ENCODE data around the gene FOXC1.

DNA sequence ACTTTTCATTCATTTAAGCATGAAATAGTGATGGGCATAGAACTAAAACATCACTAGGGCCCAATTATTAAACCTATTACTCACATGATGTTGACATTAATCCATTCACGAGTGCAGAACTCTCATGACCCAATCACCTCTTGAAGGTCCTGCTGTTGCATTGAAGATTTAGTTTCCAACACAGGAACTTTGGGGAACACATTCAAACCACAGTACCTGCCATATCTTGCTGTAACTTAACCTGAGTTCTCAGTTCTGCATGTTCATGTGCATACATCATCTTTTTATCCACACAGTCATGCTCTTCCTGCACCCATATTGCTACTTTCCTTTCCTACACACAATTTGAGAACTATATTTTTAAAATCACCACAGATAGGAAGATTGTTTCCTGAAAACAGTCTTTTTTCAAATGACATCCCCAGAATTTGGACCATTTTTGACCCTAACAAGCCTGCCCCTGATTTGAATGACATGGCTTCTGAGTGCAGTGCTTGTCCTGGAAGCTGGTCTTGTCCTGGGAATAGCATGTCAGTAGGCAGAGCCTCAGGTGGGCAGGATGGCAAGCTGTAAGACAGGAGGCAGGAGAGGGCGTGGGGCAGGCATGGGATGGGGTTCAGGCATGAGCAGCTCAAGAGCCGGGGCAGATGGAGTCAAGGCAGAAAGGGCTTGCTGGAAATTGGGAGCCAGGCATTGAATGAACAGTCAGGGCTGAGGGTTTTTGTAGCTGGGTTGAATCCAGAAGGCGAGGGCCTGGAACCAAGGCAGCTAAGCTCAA lies 49.2 kb upstream of the FOXC1 start:
- no peak for TF ChIP-seq SIN3A (IDR thresholded peaks at IDR 0.05; ENCODE audit: borderline replicate concordance, low read depth, low read length)
- TF ChIP-seq, protein P1, sequence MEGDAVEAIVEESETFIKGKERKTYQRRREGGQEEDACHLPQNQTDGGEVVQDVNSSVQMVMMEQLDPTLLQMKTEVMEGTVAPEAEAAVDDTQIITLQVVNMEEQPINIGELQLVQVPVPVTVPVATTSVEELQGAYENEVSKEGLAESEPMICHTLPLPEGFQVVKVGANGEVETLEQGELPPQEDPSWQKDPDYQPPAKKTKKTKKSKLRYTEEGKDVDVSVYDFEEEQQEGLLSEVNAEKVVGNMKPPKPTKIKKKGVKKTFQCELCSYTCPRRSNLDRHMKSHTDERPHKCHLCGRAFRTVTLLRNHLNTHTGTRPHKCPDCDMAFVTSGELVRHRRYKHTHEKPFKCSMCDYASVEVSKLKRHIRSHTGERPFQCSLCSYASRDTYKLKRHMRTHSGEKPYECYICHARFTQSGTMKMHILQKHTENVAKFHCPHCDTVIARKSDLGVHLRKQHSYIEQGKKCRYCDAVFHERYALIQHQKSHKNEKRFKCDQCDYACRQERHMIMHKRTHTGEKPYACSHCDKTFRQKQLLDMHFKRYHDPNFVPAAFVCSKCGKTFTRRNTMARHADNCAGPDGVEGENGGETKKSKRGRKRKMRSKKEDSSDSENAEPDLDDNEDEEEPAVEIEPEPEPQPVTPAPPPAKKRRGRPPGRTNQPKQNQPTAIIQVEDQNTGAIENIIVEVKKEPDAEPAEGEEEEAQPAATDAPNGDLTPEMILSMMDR (IDR thresholded peaks at IDR 0.05), result no peak
- TF ChIP-seq POLR2AphosphoS5 (IDR thresholded peaks at IDR 0.05; ENCODE audit: low read depth, low read length), result no peak
- no peak for TF ChIP-seq ELF1 (IDR thresholded peaks at IDR 0.05)
- no peak for TF ChIP-seq EP300 (IDR thresholded peaks at IDR 0.05; ENCODE audit: borderline replicate concordance in 1 of 2, low read depth in 1 of 2, low read length in 1 of 2)
- no peak for TF ChIP-seq JUND (IDR thresholded peaks at IDR 0.05)
- TF ChIP-seq, protein P2, sequence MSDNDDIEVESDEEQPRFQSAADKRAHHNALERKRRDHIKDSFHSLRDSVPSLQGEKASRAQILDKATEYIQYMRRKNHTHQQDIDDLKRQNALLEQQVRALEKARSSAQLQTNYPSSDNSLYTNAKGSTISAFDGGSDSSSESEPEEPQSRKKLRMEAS (IDR thresholded peaks at IDR 0.05; ENCODE audit: low read depth), result no peak
- TF ChIP-seq, protein P3, sequence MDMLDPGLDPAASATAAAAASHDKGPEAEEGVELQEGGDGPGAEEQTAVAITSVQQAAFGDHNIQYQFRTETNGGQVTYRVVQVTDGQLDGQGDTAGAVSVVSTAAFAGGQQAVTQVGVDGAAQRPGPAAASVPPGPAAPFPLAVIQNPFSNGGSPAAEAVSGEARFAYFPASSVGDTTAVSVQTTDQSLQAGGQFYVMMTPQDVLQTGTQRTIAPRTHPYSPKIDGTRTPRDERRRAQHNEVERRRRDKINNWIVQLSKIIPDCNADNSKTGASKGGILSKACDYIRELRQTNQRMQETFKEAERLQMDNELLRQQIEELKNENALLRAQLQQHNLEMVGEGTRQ (IDR thresholded peaks at IDR 0.05; ENCODE audit: borderline replicate concordance, low read depth, low read length), result no peak
- no peak for TF ChIP-seq YY1 (IDR thresholded peaks at IDR 0.05; ENCODE audit: low read depth)
- TF ChIP-seq, protein P4, sequence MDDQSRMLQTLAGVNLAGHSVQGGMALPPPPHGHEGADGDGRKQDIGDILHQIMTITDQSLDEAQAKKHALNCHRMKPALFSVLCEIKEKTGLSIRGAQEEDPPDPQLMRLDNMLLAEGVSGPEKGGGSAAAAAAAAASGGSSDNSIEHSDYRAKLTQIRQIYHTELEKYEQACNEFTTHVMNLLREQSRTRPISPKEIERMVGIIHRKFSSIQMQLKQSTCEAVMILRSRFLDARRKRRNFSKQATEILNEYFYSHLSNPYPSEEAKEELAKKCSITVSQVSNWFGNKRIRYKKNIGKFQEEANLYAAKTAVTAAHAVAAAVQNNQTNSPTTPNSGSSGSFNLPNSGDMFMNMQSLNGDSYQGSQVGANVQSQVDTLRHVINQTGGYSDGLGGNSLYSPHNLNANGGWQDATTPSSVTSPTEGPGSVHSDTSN (IDR thresholded peaks at IDR 0.05), result no peak
- TF ChIP-seq, protein P5, sequence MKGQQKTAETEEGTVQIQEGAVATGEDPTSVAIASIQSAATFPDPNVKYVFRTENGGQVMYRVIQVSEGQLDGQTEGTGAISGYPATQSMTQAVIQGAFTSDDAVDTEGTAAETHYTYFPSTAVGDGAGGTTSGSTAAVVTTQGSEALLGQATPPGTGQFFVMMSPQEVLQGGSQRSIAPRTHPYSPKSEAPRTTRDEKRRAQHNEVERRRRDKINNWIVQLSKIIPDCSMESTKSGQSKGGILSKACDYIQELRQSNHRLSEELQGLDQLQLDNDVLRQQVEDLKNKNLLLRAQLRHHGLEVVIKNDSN (IDR thresholded peaks at IDR 0.05; ENCODE audit: borderline replicate concordance, low read depth), result no peak
- TF ChIP-seq, protein P6, sequence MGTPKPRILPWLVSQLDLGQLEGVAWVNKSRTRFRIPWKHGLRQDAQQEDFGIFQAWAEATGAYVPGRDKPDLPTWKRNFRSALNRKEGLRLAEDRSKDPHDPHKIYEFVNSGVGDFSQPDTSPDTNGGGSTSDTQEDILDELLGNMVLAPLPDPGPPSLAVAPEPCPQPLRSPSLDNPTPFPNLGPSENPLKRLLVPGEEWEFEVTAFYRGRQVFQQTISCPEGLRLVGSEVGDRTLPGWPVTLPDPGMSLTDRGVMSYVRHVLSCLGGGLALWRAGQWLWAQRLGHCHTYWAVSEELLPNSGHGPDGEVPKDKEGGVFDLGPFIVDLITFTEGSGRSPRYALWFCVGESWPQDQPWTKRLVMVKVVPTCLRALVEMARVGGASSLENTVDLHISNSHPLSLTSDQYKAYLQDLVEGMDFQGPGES (IDR thresholded peaks at IDR 0.05; ENCODE audit: low read depth, low read length), result no peak
- no peak for TF ChIP-seq RCOR1 (IDR thresholded peaks at IDR 0.05; ENCODE audit: low read length)

Measured in SK-N-SH (cell line).